Smooth muscle cell of trachea (primary cell): ENCODE measurements around the gene NUDCD3. TPM values are rescaled to one million over a fixed set of nuclear protein-coding genes. Genes with fewer than 3 reads are reported as not detected.

Experiments used
- total RNA-seq: library from RNA; depleted of rRNA; stranded (reverse); fragments of >200 nt; gene quantifications from 2 replicates; pipeline ENCODE4 v1.2.1, GENCODE V29; 2014

The NUDCD3 gene
- total RNA-seq: 87.0 and 95.8 TPM in 2 replicates

DNA sequence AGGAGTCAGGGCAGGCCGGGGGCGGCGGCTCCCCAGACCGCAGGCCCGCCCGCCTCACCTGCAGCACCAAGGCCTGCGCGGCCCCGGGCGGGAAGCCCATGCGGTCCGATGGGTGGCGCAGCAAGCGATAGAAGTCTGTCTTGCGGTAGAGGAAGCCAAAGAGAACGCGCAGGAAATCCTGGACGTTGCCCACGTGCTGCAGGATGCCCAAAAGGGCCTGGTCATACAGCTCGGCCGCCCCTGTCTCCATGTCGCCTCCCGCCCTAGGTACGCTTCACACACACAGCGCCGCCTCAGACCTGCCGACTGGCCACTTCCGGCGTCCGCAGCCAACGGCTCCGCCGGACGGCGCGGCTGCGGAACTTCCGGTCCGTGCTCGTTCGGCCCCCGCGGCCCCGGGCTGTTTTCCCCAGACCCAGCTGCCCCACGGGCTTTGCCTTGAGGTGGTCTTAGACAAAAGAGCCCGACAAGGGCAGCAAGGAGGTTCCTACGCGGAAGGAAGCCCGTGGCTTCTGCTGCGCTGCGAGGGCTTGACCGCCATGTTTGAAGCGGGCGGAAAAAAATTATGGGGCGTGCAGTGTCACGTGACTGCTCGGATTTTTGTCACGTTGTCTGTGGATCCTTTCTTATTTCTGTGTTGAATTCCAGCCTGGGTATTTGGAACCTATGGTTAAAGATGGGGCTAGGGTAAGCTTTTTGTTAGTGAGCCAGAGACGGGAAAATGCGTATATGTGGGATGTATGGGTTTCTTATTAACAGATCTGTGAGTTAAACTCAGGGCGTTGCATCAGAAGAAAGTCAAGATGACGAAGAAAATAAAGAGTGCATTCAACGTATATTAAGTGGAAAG, at the start of gene NUDCD3:
Gene NUDCD3, minus strand, starts transcription at position 308 of the 850 bp plus-strand sequence. Its CDS starts 58 bp downstream, at position 250.

Other genes with a start within 250 kb of the NUDCD3 start
- gene CAMK2B, start 165.1 kb downstream of the NUDCD3 start, total RNA-seq: 0.15 and 0.33 TPM in 2 replicates
- 0.15 and 0.17 TPM in 2 replicates for gene NPC1L1, start 50.7 kb upstream of the NUDCD3 start, total RNA-seq
- 43.6 and 57.7 TPM in 2 replicates for gene DDX56, start 83.2 kb upstream of the NUDCD3 start, total RNA-seq
- gene TMED4, start 91.6 kb upstream of the NUDCD3 start, total RNA-seq: 97.9 and 120 TPM in 2 replicates
- 79.6 and 110 TPM in 2 replicates for gene OGDH, start 116.0 kb upstream of the NUDCD3 start, total RNA-seq